Measurements from ENCODE around the gene BET1L. TPM values are rescaled to one million over a fixed set of nuclear protein-coding genes. Genes with fewer than 3 reads are reported as not detected.

BET1L gene
- total RNA-seq, 1 experiment from 2014 or later = 14.4 TPM

GRCh38 chr11:255176-255575 is 48.0 kb upstream of the BET1L start:
- ChIA-PET POLR2A (ENCODE audit: unreplicated experiment) (no interaction called here), CTCF (no interaction called here)
- Histone ChIP-seq H3K9ac (ENCODE audit: low read length) (no peak overlapping the region), H3K9me3 (ENCODE audit: low read length) (no peaks in the 10 kb centered on the region), H2AFZ (ENCODE audit: low read length) (no peak overlapping the region), H3K27me3 (ENCODE audit: low read length) (no peaks in the 10 kb centered on the region), H3K79me2 (ENCODE audit: low read length) (no peaks in the 10 kb centered on the region), H4K20me1 (ENCODE audit: low read length) (no peaks in the 10 kb centered on the region), H3F3A (ENCODE audit: low read length, unreplicated experiment) (no peaks in the 10 kb centered on the region), H3K36me3 (ENCODE audit: low read depth, low read length) (peaks cover 19% of the 10 kb centered on the region; the same call in 1 of the 2 replicates), H3K27ac (ENCODE audit: low read length) (no peak overlapping the region), H3K4me1 (ENCODE audit: insufficient read depth, low read length) (no peaks in the 10 kb centered on the region), H3K4me3 (ENCODE audit: low read length) (no peak overlapping the region), H3K9me2 (replicated peaks; ENCODE audit: low read length) (no peaks in the 10 kb centered on the region), H3K4me2 (ENCODE audit: low read length) (no peak overlapping the region)
- no TSS peak for BruUV-seq (replicated peaks)
- DNase-seq (no peak), ATAC-seq (no peak)
- intact Hi-C loops (cut with micrococcal nuclease) = no loop called here
- TF ChIP-seq CTCF (conservative IDR thresholded peaks at IDR 0.05; ENCODE audit: low read depth, low read length) (no peak), EZH2 (IDR thresholded peaks at IDR 0.05; ENCODE audit: low read length, unreplicated experiment) (no peak), EZH2phosphoT487 (IDR thresholded peaks at IDR 0.05; ENCODE audit: borderline replicate concordance, low read length) (no peak)

- no peak for ATAC-seq
- TF ChIP-seq EZH2phosphoT487 (IDR thresholded peaks at IDR 0.05; ENCODE audit: borderline replicate concordance, low read length) (no peak), CTCF (conservative IDR thresholded peaks at IDR 0.05; ENCODE audit: low read depth, low read length) (no peak), EZH2 (IDR thresholded peaks at IDR 0.05; ENCODE audit: low read length, unreplicated experiment) (no peak)
- Histone ChIP-seq H3K27me3 (ENCODE audit: low read length) (no peaks in the 10 kb centered on the region), H3K9ac (ENCODE audit: low read length) (no peak overlapping the region), H3K4me1 (ENCODE audit: insufficient read depth, low read length) (no peaks in the 10 kb centered on the region), H3K4me3 (ENCODE audit: low read length) (no peak overlapping the region), H3K9me2 (replicated peaks; ENCODE audit: low read length) (no peaks in the 10 kb centered on the region), H3K36me3 (ENCODE audit: low read depth, low read length) (peaks cover 25% of the 10 kb centered on the region), H2AFZ (ENCODE audit: low read length) (no peak overlapping the region), H3K79me2 (ENCODE audit: low read length) (no peaks in the 10 kb centered on the region), H4K20me1 (ENCODE audit: low read length) (no peaks in the 10 kb centered on the region), H3F3A (ENCODE audit: low read length, unreplicated experiment) (no peaks in the 10 kb centered on the region), H3K4me2 (ENCODE audit: low read length) (no peak overlapping the region), H3K27ac (ENCODE audit: low read length) (no peak overlapping the region), H3K9me3 (ENCODE audit: low read length) (no peaks in the 10 kb centered on the region)
- POLR2A ChIA-PET (ENCODE audit: unreplicated experiment) = no interaction called here
- no peak for DNase-seq
- CTCF ChIA-PET = no interaction called here
- no TSS peak for BruUV-seq (replicated peaks)
- intact Hi-C loops (cut with micrococcal nuclease) = no loop called here
These were observed 46.7 kb upstream of the BET1L start for GRCh38 chr11:253886-254270.

- no peak for ATAC-seq
- intact Hi-C loops (cut with micrococcal nuclease) = no loop called here
These were observed 46.1 kb upstream of the BET1L start for GRCh38 chr11:253160-253885.

More at GRCh38 chr11:253160-253885, 46.1 kb upstream of the BET1L start:
- Histone ChIP-seq H3K4me3 (ENCODE audit: low read length) (no peak overlapping the region), H3K9me3 (ENCODE audit: low read length) (no peaks in the 10 kb centered on the region), H2AFZ (ENCODE audit: low read length) (no peak overlapping the region), H3K9me2 (replicated peaks; ENCODE audit: low read length) (no peaks in the 10 kb centered on the region), H4K20me1 (ENCODE audit: low read length) (no peaks in the 10 kb centered on the region), H3K36me3 (ENCODE audit: low read depth, low read length) (peaks cover 30% of the 10 kb centered on the region), H3K4me1 (ENCODE audit: insufficient read depth, low read length) (no peaks in the 10 kb centered on the region), H3K27me3 (ENCODE audit: low read length) (no peaks in the 10 kb centered on the region), H3K79me2 (ENCODE audit: low read length) (no peaks in the 10 kb centered on the region), H3K4me2 (ENCODE audit: low read length) (no peak overlapping the region), H3F3A (ENCODE audit: low read length, unreplicated experiment) (no peaks in the 10 kb centered on the region), H3K9ac (ENCODE audit: low read length) (no peak overlapping the region), H3K27ac (ENCODE audit: low read length) (no peak overlapping the region)
- CTCF ChIA-PET = no interaction called here
- POLR2A ChIA-PET (ENCODE audit: unreplicated experiment) = no interaction called here
- no peak for DNase-seq
- no peak for TF ChIP-seq CTCF (conservative IDR thresholded peaks at IDR 0.05; ENCODE audit: low read depth, low read length)
- BruUV-seq (replicated peaks) = no TSS peak

All from PC-3 (cell line).